Effector memory CD4-positive, alpha-beta T cell (primary cell): ENCODE measurements around the gene ANO6.
"Not testable (repeated sequence)": the region's sequence is repeated elsewhere in the genome, so short reads cannot be mapped to it uniquely, and the experiment has no call there.

Experiments used
- DNase-seq, 3 donors: peaks; one replicate each; pipeline ENCODE4 v3.0.0-alpha.2; 2020
- H3K27ac ChIP-seq: 2 replicates; pipeline ENCODE4 v1.7.0; 2013; ENCODE audit warnings: mild to moderate bottlenecking, low read length, moderate library complexity; ENCODE audit not compliant: insufficient read depth, poor library complexity, severe bottlenecking
- H3K27me3 ChIP-seq: replicated peaks from 2 replicates; pipeline ENCODE4 v1.7.0; 2013; ENCODE audit warnings: mild to moderate bottlenecking, low read length; ENCODE audit not compliant: insufficient read depth, control insufficient read depth, poor library complexity, severe bottlenecking
- H3K36me3 ChIP-seq: 2 replicates; pipeline ENCODE4 v1.7.0; 2013; ENCODE audit warnings: mild to moderate bottlenecking, low read length, moderate library complexity; ENCODE audit not compliant: control insufficient read depth, insufficient read depth
- H3K4me1 ChIP-seq: 2 replicates; pipeline ENCODE4 v1.7.0; 2013; ENCODE audit warnings: low read length, mild to moderate bottlenecking; ENCODE audit not compliant: control insufficient read depth, insufficient read depth, poor library complexity, severe bottlenecking
- H3K4me3 ChIP-seq: 2 replicates; pipeline ENCODE4 v1.7.0; 2013; ENCODE audit warnings: low read length, low read depth, mild to moderate bottlenecking; ENCODE audit not compliant: insufficient read depth, poor library complexity, severe bottlenecking
- H3K9me3 ChIP-seq: 2 replicates; pipeline ENCODE4 v1.7.0; 2013; ENCODE audit warnings: mild to moderate bottlenecking, low read length, moderate library complexity; ENCODE audit not compliant: control insufficient read depth
- total RNA-seq, 3 donors: gene quantifications; one replicate each; lab custom pipeline; 2026; lab: John Stamatoyannopoulos, UW

The ANO6 gene, protein sequence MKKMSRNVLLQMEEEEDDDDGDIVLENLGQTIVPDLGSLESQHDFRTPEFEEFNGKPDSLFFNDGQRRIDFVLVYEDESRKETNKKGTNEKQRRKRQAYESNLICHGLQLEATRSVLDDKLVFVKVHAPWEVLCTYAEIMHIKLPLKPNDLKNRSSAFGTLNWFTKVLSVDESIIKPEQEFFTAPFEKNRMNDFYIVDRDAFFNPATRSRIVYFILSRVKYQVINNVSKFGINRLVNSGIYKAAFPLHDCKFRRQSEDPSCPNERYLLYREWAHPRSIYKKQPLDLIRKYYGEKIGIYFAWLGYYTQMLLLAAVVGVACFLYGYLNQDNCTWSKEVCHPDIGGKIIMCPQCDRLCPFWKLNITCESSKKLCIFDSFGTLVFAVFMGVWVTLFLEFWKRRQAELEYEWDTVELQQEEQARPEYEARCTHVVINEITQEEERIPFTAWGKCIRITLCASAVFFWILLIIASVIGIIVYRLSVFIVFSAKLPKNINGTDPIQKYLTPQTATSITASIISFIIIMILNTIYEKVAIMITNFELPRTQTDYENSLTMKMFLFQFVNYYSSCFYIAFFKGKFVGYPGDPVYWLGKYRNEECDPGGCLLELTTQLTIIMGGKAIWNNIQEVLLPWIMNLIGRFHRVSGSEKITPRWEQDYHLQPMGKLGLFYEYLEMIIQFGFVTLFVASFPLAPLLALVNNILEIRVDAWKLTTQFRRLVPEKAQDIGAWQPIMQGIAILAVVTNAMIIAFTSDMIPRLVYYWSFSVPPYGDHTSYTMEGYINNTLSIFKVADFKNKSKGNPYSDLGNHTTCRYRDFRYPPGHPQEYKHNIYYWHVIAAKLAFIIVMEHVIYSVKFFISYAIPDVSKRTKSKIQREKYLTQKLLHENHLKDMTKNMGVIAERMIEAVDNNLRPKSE
- total RNA-seq: 81.7 to 89.2 (median 87.5) reads per million in 3 donors

DNA sequence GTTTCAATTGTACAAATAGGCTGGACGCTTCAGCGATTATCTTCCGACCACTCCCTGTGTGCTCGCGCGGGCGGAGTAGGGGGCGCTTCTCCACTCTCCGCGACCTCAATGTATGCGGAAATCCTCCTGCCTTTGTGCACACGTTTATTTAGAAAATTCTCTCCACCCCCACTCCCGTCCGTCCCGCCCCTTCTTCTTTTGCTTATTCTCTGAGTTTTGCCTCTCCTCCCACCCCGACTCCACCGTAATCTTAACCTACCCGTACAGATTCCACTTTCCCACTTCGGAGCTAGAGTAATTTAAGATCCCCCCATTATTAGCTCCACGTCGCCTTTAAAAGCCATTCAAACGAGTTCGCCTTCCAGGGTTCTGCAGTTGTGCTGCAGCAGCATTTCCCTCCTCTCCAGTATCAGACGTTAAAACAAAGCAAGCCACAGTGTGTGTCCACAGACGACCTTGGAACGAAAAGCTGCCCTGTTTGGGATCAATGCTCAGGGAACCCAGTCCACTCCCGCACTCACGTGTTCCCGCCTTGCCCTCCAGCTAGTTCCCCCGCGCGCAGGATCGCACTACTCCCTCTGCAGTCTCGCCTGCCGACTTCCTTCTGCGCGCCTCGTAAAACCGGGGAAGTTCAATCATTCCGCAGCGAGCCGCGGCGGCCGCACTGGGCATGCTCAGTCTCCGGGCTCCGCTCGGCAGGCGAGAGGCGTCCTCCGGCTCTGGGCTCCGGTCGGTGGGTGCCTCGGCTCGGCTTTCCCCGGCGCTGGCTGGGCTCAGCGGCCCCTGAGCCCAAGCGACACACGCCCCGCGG is at the start of gene ANO6:
ANO6 (plus strand) TSS at position 677 of the 811 bp plus-strand sequence. CDS start 227 bp downstream, outside the sequence.
- Histone ChIP-seq H3K36me3 (no peaks in the 10 kb centered on the region), H3K27ac (peak within 1 kb of the TSS; percentile 76), H3K4me3 (peak within 1 kb of the TSS; percentile 99), H3K9me3 (no peaks in the 10 kb centered on the region), H3K4me1 (peaks cover 19% of the 10 kb centered on the region), H3K27me3 (no peaks in the 10 kb centered on the region)
- peak; percentile 59 to 71 (median 66) for DNase-seq

- Histone ChIP-seq H3K9me3 (no peaks in the 10 kb centered on the region), H3K36me3 (no peaks in the 10 kb centered on the region), H3K4me1 (no peaks in the 10 kb centered on the region), H3K4me3 (no peak overlapping the region), H3K27ac (no peak overlapping the region), H3K27me3 (no peaks in the 10 kb centered on the region)
- DNase-seq: no peak
Observed at GRCh38 chr12:45168976-45169375, 46.9 kb upstream of the ANO6 start.

GRCh38 chr12:45170456-45171042 is 45.3 kb upstream of the ANO6 start:
- peak; percentile 36 to 63 (median 40) for DNase-seq
- Histone ChIP-seq H3K4me1 (no peaks in the 10 kb centered on the region), H3K27me3 (no peaks in the 10 kb centered on the region), H3K27ac (no peak overlapping the region), H3K36me3 (no peaks in the 10 kb centered on the region), H3K9me3 (no peaks in the 10 kb centered on the region), H3K4me3 (no peak overlapping the region)

- not testable (repeated sequence) for DNase-seq, H3K4me3 ChIP-seq, H3K36me3 ChIP-seq
Observed at GRCh38 chr12:45173293-45173692, 42.6 kb upstream of the ANO6 start.

GRCh38 chr12:45174595-45174994 is 41.3 kb upstream of the ANO6 start:
- no peaks in the 10 kb centered on the region for H3K36me3 ChIP-seq
- no peak for DNase-seq
- no peak overlapping the region for H3K4me3 ChIP-seq
- H3K4me1 ChIP-seq: no peaks in the 10 kb centered on the region
- no peaks in the 10 kb centered on the region for H3K27me3 ChIP-seq
- no peak overlapping the region for H3K27ac ChIP-seq
- peaks cover 7% of the 10 kb centered on the region for H3K9me3 ChIP-seq

More at GRCh38 chr12:45173293-45173692, 42.6 kb upstream of the ANO6 start:
- H3K9me3 ChIP-seq, H3K27me3 ChIP-seq, H3K4me1 ChIP-seq, H3K27ac ChIP-seq: not testable (repeated sequence)

DNA sequence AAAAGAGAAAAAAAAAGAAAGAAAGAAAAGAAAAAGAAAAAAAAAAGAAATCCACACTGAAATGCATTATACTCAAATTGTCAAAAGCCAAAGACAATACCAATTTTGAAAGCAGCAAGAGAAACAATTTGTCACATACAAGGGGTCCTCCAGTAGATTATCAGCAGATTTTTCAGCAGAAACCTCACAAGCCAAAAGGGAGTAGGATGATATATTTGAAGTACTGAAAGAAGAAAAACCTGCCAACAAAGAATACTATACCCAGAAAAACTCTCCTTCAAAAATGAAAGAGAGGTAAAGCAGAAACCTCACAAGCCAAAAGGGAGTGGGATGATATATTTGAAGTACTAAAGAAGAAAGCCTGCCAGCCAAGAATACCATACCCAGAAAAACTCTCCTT is 37.1 kb upstream of the ANO6 start:
- Histone ChIP-seq H3K9me3 (peaks cover 7% of the 10 kb centered on the region), H3K4me3 (no peak overlapping the region), H3K36me3 (no peaks in the 10 kb centered on the region), H3K27me3 (no peaks in the 10 kb centered on the region), H3K27ac (no peak overlapping the region), H3K4me1 (no peaks in the 10 kb centered on the region)
- no peak for DNase-seq

DNA sequence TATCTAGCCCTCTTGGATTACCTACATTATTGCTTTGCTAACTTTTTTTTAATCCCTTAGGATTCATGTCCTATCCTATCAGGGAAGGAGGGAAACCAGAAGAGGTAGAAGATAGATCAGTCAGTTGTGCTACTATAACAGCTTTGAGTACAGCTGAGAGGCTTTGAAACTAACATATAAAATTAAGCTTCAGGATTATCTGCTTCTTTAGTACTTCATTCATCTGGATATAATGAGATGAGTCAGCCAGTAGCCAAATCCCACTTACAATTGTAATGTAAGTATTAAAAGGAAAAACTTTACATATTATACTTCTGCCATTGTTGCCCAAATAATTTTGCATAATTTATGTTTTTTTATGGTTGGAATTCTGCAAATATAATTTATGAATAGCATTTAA is 33.4 kb upstream of the ANO6 start:
- no peaks in the 10 kb centered on the region for H3K4me1 ChIP-seq
- no peak for DNase-seq
- no peaks in the 10 kb centered on the region for H3K36me3 ChIP-seq
- H3K4me3 ChIP-seq: no peak overlapping the region
- H3K27me3 ChIP-seq: no peaks in the 10 kb centered on the region
- H3K27ac ChIP-seq: no peak overlapping the region
- H3K9me3 ChIP-seq: peaks cover 7% of the 10 kb centered on the region

- DNase-seq: no peak
- H3K9me3 ChIP-seq: peaks cover 1% of the 10 kb centered on the region
- no peaks in the 10 kb centered on the region for H3K4me1 ChIP-seq
- no peaks in the 10 kb centered on the region for H3K36me3 ChIP-seq
- H3K27me3 ChIP-seq: no peaks in the 10 kb centered on the region
- no peak overlapping the region for H3K27ac ChIP-seq
- no peak overlapping the region for H3K4me3 ChIP-seq
Observed at GRCh38 chr12:45183246-45183645, 32.6 kb upstream of the ANO6 start.

DNA sequence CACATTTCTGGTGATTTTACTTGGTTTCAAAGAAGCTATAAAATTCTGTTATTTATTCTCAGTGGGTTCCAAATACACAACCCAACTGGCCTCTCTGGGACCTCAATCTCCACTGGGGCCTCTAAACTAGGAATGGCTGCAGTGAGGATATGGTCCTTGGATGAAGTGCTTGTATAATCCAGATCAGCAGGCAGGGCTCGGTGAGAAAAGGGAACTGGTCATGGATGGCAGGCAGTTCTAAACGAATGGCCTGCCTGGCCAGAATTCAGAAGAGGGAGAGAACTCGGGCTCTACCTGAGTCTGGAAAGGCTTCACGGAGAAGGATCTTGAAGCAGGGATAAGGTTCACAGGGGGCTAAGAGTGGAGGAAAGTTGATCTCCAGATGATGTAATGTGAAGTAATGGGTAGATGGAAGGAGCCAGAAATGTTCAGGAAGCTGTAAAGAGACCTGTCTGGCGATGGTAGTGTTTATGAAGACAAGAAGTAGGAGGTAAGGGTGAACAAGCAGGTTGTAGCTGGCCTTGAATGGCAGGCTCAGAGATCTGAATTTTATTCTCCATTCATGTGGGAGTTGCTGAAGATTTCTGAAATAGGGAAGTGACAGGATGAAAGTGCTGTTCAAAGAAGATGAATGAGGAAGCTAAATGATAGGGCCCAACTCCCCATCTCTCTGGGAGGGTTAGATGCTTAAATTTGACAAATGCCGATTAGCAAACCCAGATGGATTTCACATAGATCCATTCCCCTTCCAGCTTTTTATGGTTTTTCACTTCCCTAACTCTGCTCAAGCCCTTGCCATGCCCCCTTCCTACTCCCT is 31.5 kb upstream of the ANO6 start:
- Histone ChIP-seq H3K27me3 (no peaks in the 10 kb centered on the region), H3K36me3 (no peaks in the 10 kb centered on the region), H3K4me3 (no peak overlapping the region), H3K9me3 (no peaks in the 10 kb centered on the region), H3K4me1 (no peaks in the 10 kb centered on the region), H3K27ac (no peak overlapping the region)
- DNase-seq: no peak
